Measurements from ENCODE around the gene GPNMB.

GPNMB gene

DNA sequence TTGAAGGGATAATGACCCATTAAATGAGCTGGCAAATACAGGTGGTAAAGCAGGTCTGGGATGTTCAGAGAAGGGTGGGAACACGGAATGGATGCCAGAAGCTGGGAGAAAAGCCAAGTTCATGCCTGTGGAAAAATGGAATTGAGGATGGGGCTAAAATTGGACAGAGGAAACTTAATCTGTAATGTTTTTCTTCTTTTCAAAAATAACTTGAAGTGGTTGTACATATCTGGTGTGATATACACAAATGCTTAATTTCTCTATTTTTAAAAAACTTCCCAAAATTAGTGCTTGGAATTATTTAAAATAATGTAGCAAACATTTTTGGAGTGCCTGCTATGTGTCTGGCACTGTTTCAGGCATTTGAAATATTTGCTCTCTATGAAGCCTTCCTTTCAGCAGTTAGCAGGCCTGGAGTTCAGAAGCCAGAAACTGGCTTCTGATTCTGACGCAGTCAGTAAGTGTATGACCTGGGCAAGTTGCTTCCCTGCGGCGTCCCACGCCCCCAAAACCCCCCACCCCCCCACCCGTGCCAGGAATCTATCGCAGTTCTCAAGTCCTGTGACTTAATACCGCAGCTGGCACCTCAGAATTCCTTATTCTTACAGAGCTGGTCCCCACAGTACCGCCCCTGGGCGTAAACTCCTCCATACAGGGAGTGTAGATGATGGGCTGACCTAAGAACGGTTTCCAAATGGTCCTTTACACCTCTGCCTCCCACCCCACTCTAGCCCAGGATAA lies 51.7 kb downstream of the GPNMB start:
- Histone ChIP-seq H3K79me2 (peaks cover 16% of the 10 kb centered on the region), H3K4me3 (ENCODE audit: low read depth, low read length) (peak overlapping the region; percentile 68), H3K4me2 (ENCODE audit: low read length) (peak overlapping the region; percentile 73), H2AFZ (peak overlapping the region; percentile 100), H3K36me3 (ENCODE audit: control insufficient read depth, insufficient read depth, low read length) (no peaks in the 10 kb centered on the region), H3K4me1 (peaks cover 4% of the 10 kb centered on the region), H3K9me3 (ENCODE audit: control insufficient read depth, low read length) (no peaks in the 10 kb centered on the region), H3K9ac (no peak overlapping the region), H3K27me3 (ENCODE audit: control insufficient read depth, insufficient read depth, low read length) (no peaks in the 10 kb centered on the region), H3K27ac (peak overlapping the region; percentile 82)
- TF ChIP-seq, protein P1, sequence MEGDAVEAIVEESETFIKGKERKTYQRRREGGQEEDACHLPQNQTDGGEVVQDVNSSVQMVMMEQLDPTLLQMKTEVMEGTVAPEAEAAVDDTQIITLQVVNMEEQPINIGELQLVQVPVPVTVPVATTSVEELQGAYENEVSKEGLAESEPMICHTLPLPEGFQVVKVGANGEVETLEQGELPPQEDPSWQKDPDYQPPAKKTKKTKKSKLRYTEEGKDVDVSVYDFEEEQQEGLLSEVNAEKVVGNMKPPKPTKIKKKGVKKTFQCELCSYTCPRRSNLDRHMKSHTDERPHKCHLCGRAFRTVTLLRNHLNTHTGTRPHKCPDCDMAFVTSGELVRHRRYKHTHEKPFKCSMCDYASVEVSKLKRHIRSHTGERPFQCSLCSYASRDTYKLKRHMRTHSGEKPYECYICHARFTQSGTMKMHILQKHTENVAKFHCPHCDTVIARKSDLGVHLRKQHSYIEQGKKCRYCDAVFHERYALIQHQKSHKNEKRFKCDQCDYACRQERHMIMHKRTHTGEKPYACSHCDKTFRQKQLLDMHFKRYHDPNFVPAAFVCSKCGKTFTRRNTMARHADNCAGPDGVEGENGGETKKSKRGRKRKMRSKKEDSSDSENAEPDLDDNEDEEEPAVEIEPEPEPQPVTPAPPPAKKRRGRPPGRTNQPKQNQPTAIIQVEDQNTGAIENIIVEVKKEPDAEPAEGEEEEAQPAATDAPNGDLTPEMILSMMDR (IDR thresholded peaks at IDR 0.05), result no peak

DNA sequence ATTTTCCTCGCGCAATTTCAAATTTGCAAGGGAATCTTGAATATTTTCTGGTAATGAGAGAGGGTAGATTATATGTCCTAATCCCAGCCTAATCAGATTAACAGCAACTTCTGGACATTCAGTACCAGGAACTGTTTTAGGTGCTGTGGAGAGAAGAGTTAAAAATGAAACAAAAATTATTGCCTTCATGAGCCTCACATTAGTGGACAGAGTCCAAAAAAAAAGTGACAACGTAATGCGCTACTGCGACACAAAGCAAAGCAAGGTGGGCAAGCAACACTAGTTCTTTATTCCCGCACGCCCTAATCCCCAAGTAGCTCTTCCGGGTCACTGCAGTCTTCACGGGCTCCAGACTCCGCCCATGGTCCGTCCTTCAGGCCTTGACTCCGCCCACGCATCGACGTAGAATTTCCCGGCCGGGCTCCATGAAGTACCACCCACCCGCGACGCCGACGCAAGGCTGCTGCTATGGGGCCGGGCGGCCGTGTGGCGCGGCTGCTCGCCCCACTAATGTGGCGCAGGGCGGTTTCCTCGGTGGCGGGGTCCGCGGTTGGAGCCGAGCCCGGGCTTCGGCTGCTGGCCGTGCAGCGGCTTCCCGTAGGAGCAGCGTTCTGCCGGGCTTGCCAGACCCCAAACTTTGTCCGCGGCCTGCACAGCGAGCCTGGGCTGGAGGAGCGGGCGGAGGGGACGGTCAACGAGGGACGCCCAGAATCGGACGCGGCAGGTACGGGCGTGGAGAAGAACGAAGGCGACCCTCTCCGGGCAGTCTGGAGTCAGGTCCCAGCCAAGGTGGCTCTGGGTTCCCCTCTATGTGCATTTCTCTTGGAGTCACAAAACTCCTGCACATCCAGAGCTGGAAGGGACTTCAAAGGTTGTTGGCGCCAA lies 52.6 kb downstream of the GPNMB start, which contains the start of gene MALSU1:
Gene MALSU1 (plus strand): TSS at position 455 of the 885 bp plus-strand sequence. CDS start 14 bp downstream, at position 469.
- H3K4me1 ChIP-seq, result peaks cover 4% of the 10 kb centered on the region
- peak within 1 kb of the TSS; percentile 82 for H3K27ac ChIP-seq
- no peaks in the 10 kb centered on the region for H3K27me3 ChIP-seq (ENCODE audit: control insufficient read depth, insufficient read depth, low read length)
- H3K79me2 ChIP-seq, result peaks cover 16% of the 10 kb centered on the region
- no peaks in the 10 kb centered on the region for H3K9me3 ChIP-seq (ENCODE audit: control insufficient read depth, low read length)
- H3K36me3 ChIP-seq (ENCODE audit: control insufficient read depth, insufficient read depth, low read length), result no peaks in the 10 kb centered on the region
- H3K4me2 ChIP-seq (ENCODE audit: low read length), result peak within 1 kb of the TSS; percentile 73
- H2AFZ ChIP-seq, result peak within 1 kb of the TSS; percentile 100
- H3K4me3 ChIP-seq (ENCODE audit: low read depth, low read length), result peak within 1 kb of the TSS; percentile 68
- H3K9ac ChIP-seq, result peak within 1 kb of the TSS; percentile 51
- TF ChIP-seq, protein P1 (IDR thresholded peaks at IDR 0.05), result no peak

DNA sequence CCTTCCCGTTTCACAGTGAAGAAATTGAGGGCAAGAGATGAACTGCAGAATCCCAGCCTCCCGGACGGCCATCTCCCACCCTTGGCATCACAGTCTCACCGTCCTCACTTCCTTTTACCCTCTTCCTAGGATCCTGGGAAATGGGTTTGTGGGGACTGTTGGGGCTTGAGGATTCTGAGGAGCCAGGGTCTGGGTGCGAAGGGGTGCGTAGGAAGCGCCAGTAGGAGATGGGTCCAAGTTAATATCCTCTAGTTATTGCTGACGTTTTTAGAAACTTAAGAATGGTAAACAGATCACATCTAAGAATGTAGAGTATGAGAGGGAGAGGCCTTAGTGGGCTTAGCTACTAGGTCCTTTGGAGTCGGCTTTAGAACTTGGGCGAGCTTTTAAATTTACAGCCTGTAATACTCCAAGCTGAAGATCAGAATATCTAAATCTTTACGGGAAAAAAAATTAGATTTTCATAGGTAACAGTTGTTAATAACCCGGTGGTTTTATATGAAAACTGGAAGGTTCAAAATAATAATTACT lies 53.3 kb downstream of the GPNMB start:
- Histone ChIP-seq H3K4me1 (peaks cover 4% of the 10 kb centered on the region), H3K79me2 (peaks cover 16% of the 10 kb centered on the region), H3K9ac (peak overlapping the region; percentile 51)

DNA sequence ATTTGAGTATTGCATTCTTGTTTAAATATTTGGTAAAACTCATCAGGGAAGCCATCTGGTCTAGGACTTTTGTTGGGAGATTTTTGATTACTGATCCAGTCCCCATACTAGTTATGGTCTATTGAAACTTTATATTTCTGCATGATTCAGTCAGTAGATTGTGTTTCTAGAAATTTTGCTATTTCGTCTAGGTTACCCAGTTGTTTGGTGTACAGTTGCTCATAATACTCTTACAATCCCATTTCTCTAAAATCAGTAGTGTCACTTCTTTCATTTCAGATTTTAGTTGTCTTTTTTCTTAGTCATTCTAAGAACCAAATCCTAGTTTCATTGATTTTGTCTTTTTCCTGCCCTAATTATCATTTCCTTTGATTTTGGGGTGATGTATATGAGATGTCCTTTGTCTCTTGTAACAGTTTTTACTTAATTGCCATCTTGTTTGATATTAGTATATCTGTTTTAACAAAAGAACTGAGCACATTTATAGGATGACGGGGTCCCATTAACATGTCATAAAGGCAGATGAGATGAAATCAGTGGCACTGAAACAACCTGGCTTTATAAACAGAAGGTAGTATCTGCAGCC lies 60.5 kb downstream of the GPNMB start:
- Histone ChIP-seq H3K27me3 (ENCODE audit: control insufficient read depth, insufficient read depth, low read length) (no peaks in the 10 kb centered on the region), H3K36me3 (ENCODE audit: control insufficient read depth, insufficient read depth, low read length) (no peaks in the 10 kb centered on the region), H3K79me2 (no peaks in the 10 kb centered on the region), H3K9ac (no peak overlapping the region), H3K4me1 (no peaks in the 10 kb centered on the region), H3K9me3 (ENCODE audit: control insufficient read depth, low read length) (no peaks in the 10 kb centered on the region), H3K4me2 (ENCODE audit: low read length) (no peak overlapping the region), H2AFZ (no peak overlapping the region), H3K27ac (no peak overlapping the region), H3K4me3 (ENCODE audit: low read depth, low read length) (no peak overlapping the region)
- TF ChIP-seq, protein P1 (IDR thresholded peaks at IDR 0.05), result no peak

More for the DNA sequence above, 53.3 kb downstream of the GPNMB start:
- Histone ChIP-seq H3K9me3 (ENCODE audit: control insufficient read depth, low read length) (no peaks in the 10 kb centered on the region), H3K27ac (peak overlapping the region; percentile 82), H3K4me2 (ENCODE audit: low read length) (peak overlapping the region; percentile 73), H3K4me3 (ENCODE audit: low read depth, low read length) (peak overlapping the region; percentile 68), H3K27me3 (ENCODE audit: control insufficient read depth, insufficient read depth, low read length) (no peaks in the 10 kb centered on the region), H2AFZ (peak overlapping the region; percentile 100), H3K36me3 (ENCODE audit: control insufficient read depth, insufficient read depth, low read length) (no peaks in the 10 kb centered on the region)
- TF ChIP-seq, protein P1 (IDR thresholded peaks at IDR 0.05), result no peak

All from parathyroid adenoma (tissue), 2 donors.